ENCODE measurements around the gene MXD1.

DNA sequence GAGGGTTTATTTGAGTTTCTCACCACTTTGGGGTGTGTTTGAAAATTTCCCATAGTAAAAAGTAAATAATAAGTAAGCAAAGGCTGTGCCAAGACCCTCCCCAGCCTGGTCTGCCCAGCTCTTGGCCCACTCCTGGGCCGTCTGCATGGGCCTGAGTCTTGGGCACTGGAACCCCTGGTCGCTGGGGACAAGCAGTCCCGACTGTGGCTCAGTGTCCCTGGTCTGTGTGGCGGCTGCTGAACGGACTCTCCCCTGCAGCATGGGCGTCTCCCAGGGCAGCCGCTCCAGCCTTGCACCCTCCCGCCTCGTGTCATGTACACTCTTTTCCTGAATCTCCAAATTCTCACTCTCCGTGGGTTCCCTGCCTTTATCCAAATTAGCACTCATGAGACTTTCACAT lies 53.7 kb downstream of the MXD1 start:
- no peak for TF ChIP-seq ZNF138 (CRISPR knock-in tag; conservative IDR thresholded peaks at IDR 0.05)
- TF ChIP-seq, protein P1, sequence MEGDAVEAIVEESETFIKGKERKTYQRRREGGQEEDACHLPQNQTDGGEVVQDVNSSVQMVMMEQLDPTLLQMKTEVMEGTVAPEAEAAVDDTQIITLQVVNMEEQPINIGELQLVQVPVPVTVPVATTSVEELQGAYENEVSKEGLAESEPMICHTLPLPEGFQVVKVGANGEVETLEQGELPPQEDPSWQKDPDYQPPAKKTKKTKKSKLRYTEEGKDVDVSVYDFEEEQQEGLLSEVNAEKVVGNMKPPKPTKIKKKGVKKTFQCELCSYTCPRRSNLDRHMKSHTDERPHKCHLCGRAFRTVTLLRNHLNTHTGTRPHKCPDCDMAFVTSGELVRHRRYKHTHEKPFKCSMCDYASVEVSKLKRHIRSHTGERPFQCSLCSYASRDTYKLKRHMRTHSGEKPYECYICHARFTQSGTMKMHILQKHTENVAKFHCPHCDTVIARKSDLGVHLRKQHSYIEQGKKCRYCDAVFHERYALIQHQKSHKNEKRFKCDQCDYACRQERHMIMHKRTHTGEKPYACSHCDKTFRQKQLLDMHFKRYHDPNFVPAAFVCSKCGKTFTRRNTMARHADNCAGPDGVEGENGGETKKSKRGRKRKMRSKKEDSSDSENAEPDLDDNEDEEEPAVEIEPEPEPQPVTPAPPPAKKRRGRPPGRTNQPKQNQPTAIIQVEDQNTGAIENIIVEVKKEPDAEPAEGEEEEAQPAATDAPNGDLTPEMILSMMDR (IDR thresholded peaks at IDR 0.05): no peak
- TF ChIP-seq, protein P2, sequence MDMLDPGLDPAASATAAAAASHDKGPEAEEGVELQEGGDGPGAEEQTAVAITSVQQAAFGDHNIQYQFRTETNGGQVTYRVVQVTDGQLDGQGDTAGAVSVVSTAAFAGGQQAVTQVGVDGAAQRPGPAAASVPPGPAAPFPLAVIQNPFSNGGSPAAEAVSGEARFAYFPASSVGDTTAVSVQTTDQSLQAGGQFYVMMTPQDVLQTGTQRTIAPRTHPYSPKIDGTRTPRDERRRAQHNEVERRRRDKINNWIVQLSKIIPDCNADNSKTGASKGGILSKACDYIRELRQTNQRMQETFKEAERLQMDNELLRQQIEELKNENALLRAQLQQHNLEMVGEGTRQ (CRISPR knock-in tag; IDR thresholded peaks at IDR 0.05): no peak
- TF ChIP-seq NFE2L1 (CRISPR knock-in tag; IDR thresholded peaks at IDR 0.05): no peak
- no peak for TF ChIP-seq NR1H2 (CRISPR knock-in tag; IDR thresholded peaks at IDR 0.05)
- TF ChIP-seq, protein P3, sequence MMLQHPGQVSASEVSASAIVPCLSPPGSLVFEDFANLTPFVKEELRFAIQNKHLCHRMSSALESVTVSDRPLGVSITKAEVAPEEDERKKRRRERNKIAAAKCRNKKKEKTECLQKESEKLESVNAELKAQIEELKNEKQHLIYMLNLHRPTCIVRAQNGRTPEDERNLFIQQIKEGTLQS (CRISPR knock-in tag; conservative IDR thresholded peaks at IDR 0.05): no peak
- TF ChIP-seq, protein P4, sequence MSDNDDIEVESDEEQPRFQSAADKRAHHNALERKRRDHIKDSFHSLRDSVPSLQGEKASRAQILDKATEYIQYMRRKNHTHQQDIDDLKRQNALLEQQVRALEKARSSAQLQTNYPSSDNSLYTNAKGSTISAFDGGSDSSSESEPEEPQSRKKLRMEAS (CRISPR knock-in tag; IDR thresholded peaks at IDR 0.05): no peak
- no peak for TF ChIP-seq FOXK1 (CRISPR knock-in tag; IDR thresholded peaks at IDR 0.05)
- TF ChIP-seq, protein P5, sequence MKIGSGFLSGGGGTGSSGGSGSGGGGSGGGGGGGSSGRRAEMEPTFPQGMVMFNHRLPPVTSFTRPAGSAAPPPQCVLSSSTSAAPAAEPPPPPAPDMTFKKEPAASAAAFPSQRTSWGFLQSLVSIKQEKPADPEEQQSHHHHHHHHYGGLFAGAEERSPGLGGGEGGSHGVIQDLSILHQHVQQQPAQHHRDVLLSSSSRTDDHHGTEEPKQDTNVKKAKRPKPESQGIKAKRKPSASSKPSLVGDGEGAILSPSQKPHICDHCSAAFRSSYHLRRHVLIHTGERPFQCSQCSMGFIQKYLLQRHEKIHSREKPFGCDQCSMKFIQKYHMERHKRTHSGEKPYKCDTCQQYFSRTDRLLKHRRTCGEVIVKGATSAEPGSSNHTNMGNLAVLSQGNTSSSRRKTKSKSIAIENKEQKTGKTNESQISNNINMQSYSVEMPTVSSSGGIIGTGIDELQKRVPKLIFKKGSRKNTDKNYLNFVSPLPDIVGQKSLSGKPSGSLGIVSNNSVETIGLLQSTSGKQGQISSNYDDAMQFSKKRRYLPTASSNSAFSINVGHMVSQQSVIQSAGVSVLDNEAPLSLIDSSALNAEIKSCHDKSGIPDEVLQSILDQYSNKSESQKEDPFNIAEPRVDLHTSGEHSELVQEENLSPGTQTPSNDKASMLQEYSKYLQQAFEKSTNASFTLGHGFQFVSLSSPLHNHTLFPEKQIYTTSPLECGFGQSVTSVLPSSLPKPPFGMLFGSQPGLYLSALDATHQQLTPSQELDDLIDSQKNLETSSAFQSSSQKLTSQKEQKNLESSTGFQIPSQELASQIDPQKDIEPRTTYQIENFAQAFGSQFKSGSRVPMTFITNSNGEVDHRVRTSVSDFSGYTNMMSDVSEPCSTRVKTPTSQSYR (CRISPR knock-in tag; IDR thresholded peaks at IDR 0.05): no peak
- no peak for TF ChIP-seq ESRRA (CRISPR knock-in tag; IDR thresholded peaks at IDR 0.05; ENCODE audit: borderline replicate concordance)
- no peak for TF ChIP-seq NR2C2 (CRISPR knock-in tag; IDR thresholded peaks at IDR 0.05)
- no peak for TF ChIP-seq SP1 (CRISPR knock-in tag; conservative IDR thresholded peaks at IDR 0.05)

Data from WTC11 (cell line).